ENCODE data around the gene CADM1. TPM values are rescaled to one million over a fixed set of nuclear protein-coding genes. Genes with fewer than 3 reads are reported as not detected.

CADM1 gene
- total and polyA plus RNA-seq, 9 of the 15 experiments (the other 6 are each of a cell fraction or from before 2014, with no cell fraction given), result 0.42 TPM; not detected in 8

DNA sequence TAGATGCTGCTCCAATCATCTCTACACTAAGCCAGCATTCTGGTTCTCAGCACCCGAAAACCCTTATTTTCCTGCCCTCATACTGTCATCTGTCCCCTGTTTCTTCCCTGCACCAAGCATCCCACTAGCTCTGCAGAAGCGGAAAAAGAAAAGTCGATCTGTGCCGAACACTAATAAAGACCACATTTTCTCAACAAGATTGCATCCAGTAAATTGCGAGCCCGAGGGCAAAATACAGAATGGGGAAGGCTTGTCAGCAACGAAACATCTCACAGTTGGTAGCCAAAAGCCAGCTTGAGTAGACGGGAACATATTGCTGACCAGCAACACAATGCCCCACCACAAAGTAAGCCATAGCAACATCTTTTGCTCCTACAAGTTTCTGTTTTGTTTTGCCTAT is 227.4 kb downstream of the CADM1 start:
- 0% methylated on average over 8 of the region's 8 CpGs for WGBS (ENCODE audit: insufficient coverage, low coverage, missing lambda C conversion rate)

More for the DNA sequence above, 227.4 kb downstream of the CADM1 start:
- in situ Hi-C loops (cut with MboI) (no loop called here), intact Hi-C loops (cut with micrococcal nuclease) (no loop called here)
- Histone ChIP-seq H3K9me3 (replicated peaks; ENCODE audit: control insufficient read depth, insufficient read depth, low read depth, low read length) (no peaks in the 10 kb centered on the region), H3K4me3 (no peak overlapping the region), H4K20me1 (replicated peaks; ENCODE audit: control insufficient read depth, insufficient read depth, low read length) (no peaks in the 10 kb centered on the region), H3K36me3 (ENCODE audit: control insufficient read depth, insufficient read depth, low read length) (no peaks in the 10 kb centered on the region), H2AFZ (ENCODE audit: low read depth, low read length) (no peak overlapping the region), H3K27ac (ENCODE audit: extremely low read depth, low read depth, low read length) (no peak overlapping the region), H3K4me1 (replicated peaks in 1 of 2; ENCODE audit: control insufficient read depth in 2 of 2, insufficient read depth in 2 of 2, low read length in 2 of 2) (no peaks in the 10 kb centered on the region), H3K27me3 (ENCODE audit: control insufficient read depth in 2 of 2, insufficient read depth in 2 of 2, low read length in 2 of 2) (no peaks in the 10 kb centered on the region), H3K9ac (ENCODE audit: insufficient read depth in 1 of 2, low read depth in 2 of 2, low read length in 2 of 2) (no peak overlapping the region), H3K9me1 (ENCODE audit: control insufficient read depth, insufficient read depth, low read length) (no peaks in the 10 kb centered on the region), H3K4me2 (ENCODE audit: insufficient read depth, low read length) (no peak overlapping the region), H3K79me2 (ENCODE audit: control insufficient read depth, insufficient read depth, low read length) (no peaks in the 10 kb centered on the region)
- ChIA-PET POLR2A (no interaction called here), CTCF (ENCODE audit: low intra/inter-chr PET ratio) (no interaction called here)
- no peak for ATAC-seq
- TF ChIP-seq CHD7 (IDR thresholded peaks at IDR 0.05; ENCODE audit: low read depth, low read length) (no peak), ZNF282 (CRISPR knock-in tag; IDR thresholded peaks at IDR 0.05) (no peak), MTA2 (IDR thresholded peaks at IDR 0.05; ENCODE audit: low read depth) (no peak)
- TF ChIP-seq, protein P1, sequence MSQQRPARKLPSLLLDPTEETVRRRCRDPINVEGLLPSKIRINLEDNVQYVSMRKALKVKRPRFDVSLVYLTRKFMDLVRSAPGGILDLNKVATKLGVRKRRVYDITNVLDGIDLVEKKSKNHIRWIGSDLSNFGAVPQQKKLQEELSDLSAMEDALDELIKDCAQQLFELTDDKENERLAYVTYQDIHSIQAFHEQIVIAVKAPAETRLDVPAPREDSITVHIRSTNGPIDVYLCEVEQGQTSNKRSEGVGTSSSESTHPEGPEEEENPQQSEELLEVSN (IDR thresholded peaks at IDR 0.05; ENCODE audit: borderline replicate concordance in 1 of 2, extremely low read depth in 1 of 2, insufficient read depth in 1 of 2, insufficient read length in 1 of 2, low read depth in 1 of 2, low read length in 1 of 2, poor library complexity in 1 of 2, severe bottlenecking in 1 of 2), result no peak
- TF ChIP-seq, protein P2, sequence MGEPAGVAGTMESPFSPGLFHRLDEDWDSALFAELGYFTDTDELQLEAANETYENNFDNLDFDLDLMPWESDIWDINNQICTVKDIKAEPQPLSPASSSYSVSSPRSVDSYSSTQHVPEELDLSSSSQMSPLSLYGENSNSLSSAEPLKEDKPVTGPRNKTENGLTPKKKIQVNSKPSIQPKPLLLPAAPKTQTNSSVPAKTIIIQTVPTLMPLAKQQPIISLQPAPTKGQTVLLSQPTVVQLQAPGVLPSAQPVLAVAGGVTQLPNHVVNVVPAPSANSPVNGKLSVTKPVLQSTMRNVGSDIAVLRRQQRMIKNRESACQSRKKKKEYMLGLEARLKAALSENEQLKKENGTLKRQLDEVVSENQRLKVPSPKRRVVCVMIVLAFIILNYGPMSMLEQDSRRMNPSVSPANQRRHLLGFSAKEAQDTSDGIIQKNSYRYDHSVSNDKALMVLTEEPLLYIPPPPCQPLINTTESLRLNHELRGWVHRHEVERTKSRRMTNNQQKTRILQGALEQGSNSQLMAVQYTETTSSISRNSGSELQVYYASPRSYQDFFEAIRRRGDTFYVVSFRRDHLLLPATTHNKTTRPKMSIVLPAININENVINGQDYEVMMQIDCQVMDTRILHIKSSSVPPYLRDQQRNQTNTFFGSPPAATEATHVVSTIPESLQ (CRISPR knock-in tag; IDR thresholded peaks at IDR 0.05), result no peak
- no peak for FAIRE-seq
- DNase-seq (ENCODE audit: extremely low read depth in 1 of 4, low spot score in 3 of 4), result no peak
- no TSS peak for BruUV-seq (replicated peaks)

All from K562 (cell line).